ENCODE data around the gene BIRC7. TPM values are rescaled to one million over a fixed set of nuclear protein-coding genes. Genes with fewer than 3 reads are reported as not detected.

Gene BIRC7
- total RNA-seq, 2 donors from 2014 or later, result not detected

DNA sequence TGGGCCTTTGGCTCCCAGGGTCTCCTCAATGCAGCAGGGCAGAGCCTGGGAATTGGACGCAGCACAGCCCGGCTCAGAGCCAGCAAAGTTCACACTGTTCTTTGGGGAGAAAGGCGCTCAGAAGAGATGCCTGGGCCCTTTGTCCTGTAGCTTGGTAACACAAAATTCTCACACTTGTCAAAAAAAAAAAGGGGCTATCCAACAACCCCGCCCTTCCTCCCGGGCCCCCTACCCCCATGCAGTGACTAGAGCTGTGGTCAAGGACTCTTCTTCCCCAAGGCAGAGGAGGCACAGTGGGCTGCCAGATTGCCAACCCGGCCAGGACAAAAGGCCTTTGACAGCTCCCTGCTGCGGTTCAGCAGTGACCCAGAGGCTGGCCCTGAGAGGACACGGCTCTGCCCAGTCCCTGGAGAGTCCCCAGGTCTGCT, 16.6 kb downstream of the BIRC7 start:
- WGBS, 2 donors, result 49 to 62% methylated on average over 5 to 8 of the region's 8 CpGs
- peaks cover 0 to 24% of the 10 kb centered on the region in 2 donors for H3K27me3 ChIP-seq

DNA sequence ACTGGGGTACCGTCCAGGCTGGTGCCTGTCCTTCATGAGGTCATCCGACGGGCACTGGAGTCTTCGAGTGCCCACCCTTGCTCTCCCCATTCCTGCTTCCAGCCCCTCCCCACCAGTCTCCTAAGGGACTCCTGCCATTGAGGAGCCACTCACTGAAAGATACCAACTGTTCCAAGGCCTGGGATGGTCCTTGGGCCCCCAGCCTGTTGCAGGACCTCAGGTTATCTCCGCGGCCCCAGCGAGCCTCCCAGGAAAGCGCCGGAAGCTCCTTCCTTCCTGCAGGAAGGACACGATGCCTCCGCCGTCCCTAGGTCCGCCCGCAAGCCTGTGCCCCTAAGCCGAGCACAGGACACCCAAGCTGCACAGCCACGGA, 17.3 kb downstream of the BIRC7 start:
- Histone ChIP-seq H3K9me3 (no peaks in the 10 kb centered on the region), H3K27me3 (peaks cover 0 to 20% of the 10 kb centered on the region in 2 donors), H3K27ac (no peak overlapping the region), H3K4me1 (peaks cover 12% of the 10 kb centered on the region), H3K4me3 (no peak overlapping the region), H3K36me3 (replicated peaks in 1 of 2; ENCODE audit: insufficient read depth in 1 of 2, low read depth in 2 of 2) (no peaks in the 10 kb centered on the region)
- ATAC-seq, result no peak
- DNase-seq, result no peak
- 12 to 18% methylated on average over 4 to 16 of the region's 16 CpGs for WGBS, 2 donors
- TF ChIP-seq POLR2A (IDR thresholded peaks at IDR 0.05), result no peak
- TF ChIP-seq, protein P1, sequence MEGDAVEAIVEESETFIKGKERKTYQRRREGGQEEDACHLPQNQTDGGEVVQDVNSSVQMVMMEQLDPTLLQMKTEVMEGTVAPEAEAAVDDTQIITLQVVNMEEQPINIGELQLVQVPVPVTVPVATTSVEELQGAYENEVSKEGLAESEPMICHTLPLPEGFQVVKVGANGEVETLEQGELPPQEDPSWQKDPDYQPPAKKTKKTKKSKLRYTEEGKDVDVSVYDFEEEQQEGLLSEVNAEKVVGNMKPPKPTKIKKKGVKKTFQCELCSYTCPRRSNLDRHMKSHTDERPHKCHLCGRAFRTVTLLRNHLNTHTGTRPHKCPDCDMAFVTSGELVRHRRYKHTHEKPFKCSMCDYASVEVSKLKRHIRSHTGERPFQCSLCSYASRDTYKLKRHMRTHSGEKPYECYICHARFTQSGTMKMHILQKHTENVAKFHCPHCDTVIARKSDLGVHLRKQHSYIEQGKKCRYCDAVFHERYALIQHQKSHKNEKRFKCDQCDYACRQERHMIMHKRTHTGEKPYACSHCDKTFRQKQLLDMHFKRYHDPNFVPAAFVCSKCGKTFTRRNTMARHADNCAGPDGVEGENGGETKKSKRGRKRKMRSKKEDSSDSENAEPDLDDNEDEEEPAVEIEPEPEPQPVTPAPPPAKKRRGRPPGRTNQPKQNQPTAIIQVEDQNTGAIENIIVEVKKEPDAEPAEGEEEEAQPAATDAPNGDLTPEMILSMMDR (IDR thresholded peaks at IDR 0.05), result no peak
- intact Hi-C loops (cut with DNase I), result no loop called here

More for the DNA sequence above, 16.6 kb downstream of the BIRC7 start:
- Histone ChIP-seq H3K36me3 (replicated peaks in 1 of 2; ENCODE audit: insufficient read depth in 1 of 2, low read depth in 2 of 2) (no peaks in the 10 kb centered on the region), H3K27ac (no peak overlapping the region), H3K9me3 (no peaks in the 10 kb centered on the region), H3K4me1 (peaks cover 12% of the 10 kb centered on the region), H3K4me3 (no peak overlapping the region)
- no peak for ATAC-seq
- no peak for DNase-seq
- TF ChIP-seq, protein P1 (IDR thresholded peaks at IDR 0.05), result no peak
- TF ChIP-seq POLR2A (IDR thresholded peaks at IDR 0.05), result no peak
- intact Hi-C loops (cut with DNase I), result no loop called here

GRCh38 chr20:63253438-63254231, 17.9 kb downstream of the BIRC7 start:
- WGBS, 2 donors, result 0 to 1% methylated on average over 2 to 82 of the region's 89 CpGs

GRCh38 chr20:63254232-63254605, 18.5 kb downstream of the BIRC7 start, which contains the start of gene NKAIN4:
NKAIN4 (minus strand) TSS chr20:63254463; CDS start chr20:63254450, 13 bp downstream.
- Histone ChIP-seq H3K9me3 (no peaks in the 10 kb centered on the region), H3K36me3 (replicated peaks in 1 of 2; ENCODE audit: insufficient read depth in 1 of 2, low read depth in 2 of 2) (no peaks in the 10 kb centered on the region), H3K4me1 (peaks cover 12% of the 10 kb centered on the region), H3K27ac (no peak within 1 kb of the TSS), H3K27me3 (peaks cover 0 to 19% of the 10 kb centered on the region in 2 donors), H3K4me3 (no peak within 1 kb of the TSS)
- TF ChIP-seq, protein P1 (IDR thresholded peaks at IDR 0.05), result no peak
- no peak for TF ChIP-seq POLR2A (IDR thresholded peaks at IDR 0.05)
- DNase-seq (no peak), ATAC-seq (no peak)
- 1% methylated on average over 17 of the region's 46 CpGs; no CpG with 5 or more reads in 1 of the 2 donors for WGBS, 2 donors
- intact Hi-C loops (cut with DNase I), result no loop called here

More at GRCh38 chr20:63253438-63254231, 17.9 kb downstream of the BIRC7 start:
- H3K36me3 ChIP-seq (replicated peaks in 1 of 2; ENCODE audit: insufficient read depth in 1 of 2, low read depth in 2 of 2), result no peaks in the 10 kb centered on the region
- peaks cover 0 to 19% of the 10 kb centered on the region in 2 donors for H3K27me3 ChIP-seq
- no peak overlapping the region for H3K4me3 ChIP-seq
- H3K27ac ChIP-seq, result no peak overlapping the region
- DNase-seq, result no peak
- no peak for ATAC-seq
- H3K9me3 ChIP-seq, result no peaks in the 10 kb centered on the region
- intact Hi-C loops (cut with DNase I), result no loop called here
- H3K4me1 ChIP-seq, result peaks cover 12% of the 10 kb centered on the region
- TF ChIP-seq POLR2A (IDR thresholded peaks at IDR 0.05), result no peak
- TF ChIP-seq, protein P1 (IDR thresholded peaks at IDR 0.05), result no peak
